ENCODE results near the gene PLCB3. TPM values are rescaled to one million over a fixed set of nuclear protein-coding genes. Genes with fewer than 3 reads are reported as not detected.

PLCB3 gene
- total and polyA plus RNA-seq, 2 of the 13 experiments (the other 11 are each of a cell fraction or from before 2014, with no cell fraction given): 7.5 to 13.8 TPM

DNA sequence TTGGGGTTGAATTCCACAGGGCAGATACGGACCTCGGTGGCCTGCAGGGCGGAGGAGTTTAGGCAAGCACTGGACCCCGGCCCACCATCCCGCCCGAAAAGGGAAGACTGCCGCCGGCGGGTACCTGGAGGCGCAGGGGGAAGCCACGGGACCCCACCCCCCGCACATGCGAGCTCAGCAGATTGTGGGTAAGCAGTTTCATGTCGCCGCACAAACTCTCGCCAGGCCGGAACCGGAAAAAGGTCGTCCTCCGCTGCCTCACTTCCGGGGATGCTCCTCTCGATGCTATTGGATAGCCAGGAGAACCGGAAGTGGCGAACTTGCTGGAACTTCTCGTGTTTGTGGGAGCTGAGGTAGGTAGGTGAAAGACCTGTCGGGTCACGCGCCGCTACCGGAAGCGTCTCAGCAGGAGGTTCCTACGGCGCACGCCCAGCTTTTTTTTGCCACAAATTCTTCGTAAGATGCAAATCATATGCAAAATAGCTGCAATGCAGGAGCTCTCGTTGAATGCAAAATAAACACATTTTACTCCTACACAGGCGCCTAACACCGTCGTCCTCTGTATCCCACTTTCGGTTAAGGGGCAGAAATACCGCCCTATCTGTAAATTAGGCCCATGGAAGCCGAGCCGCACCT lies 66.1 kb downstream of the PLCB3 start, which contains the start of gene TRMT112 (continued):
- TF ChIP-seq SYNCRIP (IDR thresholded peaks at IDR 0.05; ENCODE audit: insufficient read depth, low read depth, low read length) (no peak), PAF1 (CRISPR knock-in tag; IDR thresholded peaks at IDR 0.05) (no peak), ZNF124 (CRISPR knock-in tag; IDR thresholded peaks at IDR 0.05) (no peak; the same call in 1 of the 2 replicates), HDAC2 (CRISPR knock-in tag; IDR thresholded peaks at IDR 0.05) (peak; percentile 51; the same call in 1 of the 2 replicates), GATAD1 (CRISPR knock-in tag; IDR thresholded peaks at IDR 0.05) (peak; percentile 92), ZNF557 (CRISPR knock-in tag; IDR thresholded peaks at IDR 0.05) (no peak), CHD2 (IDR thresholded peaks at IDR 0.05; ENCODE audit: low read depth, low read length) (no peak), TP53 (CRISPR knock-in tag; conservative IDR thresholded peaks at IDR 0.05) (no peak; the same call in 1 of the 2 replicates), NFE2 (CRISPR knock-in tag; IDR thresholded peaks at IDR 0.05) (no peak), POLR2A (IDR thresholded peaks at IDR 0.05; ENCODE audit: insufficient read depth in 1 of 2, low read depth in 2 of 2, low read length in 2 of 2) (peak; percentile 74 to 89), YEATS2 (CRISPR knock-in tag; IDR thresholded peaks at IDR 0.05; ENCODE audit: borderline replicate concordance) (peak; percentile 78; the same call in 1 of the 2 replicates), KDM2A (CRISPR knock-in tag; IDR thresholded peaks at IDR 0.05; ENCODE audit: borderline replicate concordance, low read depth) (peak; percentile 93), ZNF446 (CRISPR knock-in tag; IDR thresholded peaks at IDR 0.05) (no peak), BRD4 (CRISPR knock-in tag; IDR thresholded peaks at IDR 0.05) (no peak), JARID2 (CRISPR knock-in tag; IDR thresholded peaks at IDR 0.05; ENCODE audit: insufficient replicate concordance) (no peak), HIVEP1 (CRISPR knock-in tag; IDR thresholded peaks at IDR 0.05) (peak; percentile 83; the same call in 1 of the 2 replicates), ZFP36L1 (CRISPR knock-in tag; IDR thresholded peaks at IDR 0.05) (no peak)
- TF ChIP-seq, protein P1, sequence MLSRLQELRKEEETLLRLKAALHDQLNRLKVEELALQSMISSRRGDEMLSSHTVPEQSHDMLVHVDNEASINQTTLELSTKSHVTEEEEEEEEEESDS (CRISPR knock-in tag; IDR thresholded peaks at IDR 0.05; ENCODE audit: borderline replicate concordance): peak; percentile 99
- TF ChIP-seq, protein P2, sequence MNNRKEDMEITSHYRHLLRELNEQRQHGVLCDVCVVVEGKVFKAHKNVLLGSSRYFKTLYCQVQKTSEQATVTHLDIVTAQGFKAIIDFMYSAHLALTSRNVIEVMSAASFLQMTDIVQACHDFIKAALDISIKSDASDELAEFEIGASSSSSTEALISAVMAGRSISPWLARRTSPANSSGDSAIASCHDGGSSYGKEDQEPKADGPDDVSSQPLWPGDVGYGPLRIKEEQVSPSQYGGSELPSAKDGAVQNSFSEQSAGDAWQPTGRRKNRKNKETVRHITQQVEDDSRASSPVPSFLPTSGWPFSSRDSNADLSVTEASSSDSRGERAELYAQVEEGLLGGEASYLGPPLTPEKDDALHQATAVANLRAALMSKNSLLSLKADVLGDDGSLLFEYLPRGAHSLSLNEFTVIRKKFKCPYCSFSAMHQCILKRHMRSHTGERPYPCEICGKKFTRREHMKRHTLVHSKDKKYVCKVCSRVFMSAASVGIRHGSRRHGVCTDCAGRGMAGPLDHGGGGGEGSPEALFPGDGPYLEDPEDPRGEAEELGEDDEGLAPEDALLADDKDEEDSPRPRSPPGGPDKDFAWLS (CRISPR knock-in tag; IDR thresholded peaks at IDR 0.05; ENCODE audit: borderline replicate concordance): no peak
- TF ChIP-seq, protein P3, sequence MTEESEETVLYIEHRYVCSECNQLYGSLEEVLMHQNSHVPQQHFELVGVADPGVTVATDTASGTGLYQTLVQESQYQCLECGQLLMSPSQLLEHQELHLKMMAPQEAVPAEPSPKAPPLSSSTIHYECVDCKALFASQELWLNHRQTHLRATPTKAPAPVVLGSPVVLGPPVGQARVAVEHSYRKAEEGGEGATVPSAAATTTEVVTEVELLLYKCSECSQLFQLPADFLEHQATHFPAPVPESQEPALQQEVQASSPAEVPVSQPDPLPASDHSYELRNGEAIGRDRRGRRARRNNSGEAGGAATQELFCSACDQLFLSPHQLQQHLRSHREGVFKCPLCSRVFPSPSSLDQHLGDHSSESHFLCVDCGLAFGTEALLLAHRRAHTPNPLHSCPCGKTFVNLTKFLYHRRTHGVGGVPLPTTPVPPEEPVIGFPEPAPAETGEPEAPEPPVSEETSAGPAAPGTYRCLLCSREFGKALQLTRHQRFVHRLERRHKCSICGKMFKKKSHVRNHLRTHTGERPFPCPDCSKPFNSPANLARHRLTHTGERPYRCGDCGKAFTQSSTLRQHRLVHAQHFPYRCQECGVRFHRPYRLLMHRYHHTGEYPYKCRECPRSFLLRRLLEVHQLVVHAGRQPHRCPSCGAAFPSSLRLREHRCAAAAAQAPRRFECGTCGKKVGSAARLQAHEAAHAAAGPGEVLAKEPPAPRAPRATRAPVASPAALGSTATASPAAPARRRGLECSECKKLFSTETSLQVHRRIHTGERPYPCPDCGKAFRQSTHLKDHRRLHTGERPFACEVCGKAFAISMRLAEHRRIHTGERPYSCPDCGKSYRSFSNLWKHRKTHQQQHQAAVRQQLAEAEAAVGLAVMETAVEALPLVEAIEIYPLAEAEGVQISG (CRISPR knock-in tag; IDR thresholded peaks at IDR 0.05): peak; percentile 89
- TF ChIP-seq, protein P4, sequence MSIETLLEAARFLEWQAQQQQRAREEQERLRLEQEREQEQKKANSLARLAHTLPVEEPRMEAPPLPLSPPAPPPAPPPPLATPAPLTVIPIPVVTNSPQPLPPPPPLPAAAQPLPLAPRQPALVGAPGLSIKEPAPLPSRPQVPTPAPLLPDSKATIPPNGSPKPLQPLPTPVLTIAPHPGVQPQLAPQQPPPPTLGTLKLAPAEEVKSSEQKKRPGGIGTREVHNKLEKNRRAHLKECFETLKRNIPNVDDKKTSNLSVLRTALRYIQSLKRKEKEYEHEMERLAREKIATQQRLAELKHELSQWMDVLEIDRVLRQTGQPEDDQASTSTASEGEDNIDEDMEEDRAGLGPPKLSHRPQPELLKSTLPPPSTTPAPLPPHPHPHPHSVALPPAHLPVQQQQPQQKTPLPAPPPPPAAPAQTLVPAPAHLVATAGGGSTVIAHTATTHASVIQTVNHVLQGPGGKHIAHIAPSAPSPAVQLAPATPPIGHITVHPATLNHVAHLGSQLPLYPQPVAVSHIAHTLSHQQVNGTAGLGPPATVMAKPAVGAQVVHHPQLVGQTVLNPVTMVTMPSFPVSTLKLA (IDR thresholded peaks at IDR 0.05): peak; percentile 64
- TF ChIP-seq, protein P5, sequence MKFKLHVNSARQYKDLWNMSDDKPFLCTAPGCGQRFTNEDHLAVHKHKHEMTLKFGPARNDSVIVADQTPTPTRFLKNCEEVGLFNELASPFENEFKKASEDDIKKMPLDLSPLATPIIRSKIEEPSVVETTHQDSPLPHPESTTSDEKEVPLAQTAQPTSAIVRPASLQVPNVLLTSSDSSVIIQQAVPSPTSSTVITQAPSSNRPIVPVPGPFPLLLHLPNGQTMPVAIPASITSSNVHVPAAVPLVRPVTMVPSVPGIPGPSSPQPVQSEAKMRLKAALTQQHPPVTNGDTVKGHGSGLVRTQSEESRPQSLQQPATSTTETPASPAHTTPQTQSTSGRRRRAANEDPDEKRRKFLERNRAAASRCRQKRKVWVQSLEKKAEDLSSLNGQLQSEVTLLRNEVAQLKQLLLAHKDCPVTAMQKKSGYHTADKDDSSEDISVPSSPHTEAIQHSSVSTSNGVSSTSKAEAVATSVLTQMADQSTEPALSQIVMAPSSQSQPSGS (CRISPR knock-in tag; IDR thresholded peaks at IDR 0.05): 0 out of 2 replicates have a peak, but pooled peaks have one; percentile 10
